Measurements from ENCODE around the gene PTPRT.

The PTPRT gene

DNA sequence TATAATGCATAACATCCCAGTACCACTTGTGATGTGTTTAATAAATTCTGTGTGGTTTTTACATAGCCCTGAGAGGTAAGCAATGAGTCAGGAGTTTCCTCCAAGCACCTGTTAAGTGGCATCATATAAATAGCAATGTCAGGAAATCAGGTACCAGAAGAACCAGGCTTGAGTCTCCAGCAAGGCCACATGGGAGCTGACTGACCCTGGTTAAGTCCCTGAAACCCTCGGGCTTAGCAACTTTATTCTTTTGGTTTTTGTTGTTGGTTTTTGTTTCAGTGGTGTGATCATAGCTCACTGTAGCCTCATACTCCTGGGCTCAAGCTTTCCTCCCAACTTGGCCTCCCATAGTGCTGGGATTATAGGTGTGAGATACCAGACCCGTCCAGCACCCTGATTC is 70.0 kb downstream of the PTPRT start:
- DNase-seq (ENCODE audit: low spot score) = no peak

DNA sequence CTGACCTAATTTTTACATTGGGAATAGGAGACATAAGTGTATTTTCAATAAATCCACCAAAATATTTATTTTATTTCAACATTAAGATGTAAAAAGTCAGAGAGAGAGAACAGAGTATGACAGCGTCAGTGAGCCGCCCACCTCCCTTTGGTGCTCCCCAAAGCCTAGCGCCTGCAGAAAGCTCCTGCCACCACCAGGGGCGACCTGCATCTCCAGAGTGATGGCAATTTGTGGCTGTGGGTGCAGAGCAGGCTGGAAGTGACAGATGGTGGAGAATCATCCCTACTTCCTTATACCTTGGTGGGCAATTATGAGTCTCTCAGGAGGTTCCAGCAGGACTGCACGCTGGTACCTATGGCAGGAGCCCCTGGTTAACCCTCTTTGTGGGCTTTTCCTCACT is 87.3 kb downstream of the PTPRT start:
- no peak for DNase-seq (ENCODE audit: low spot score)

DNA sequence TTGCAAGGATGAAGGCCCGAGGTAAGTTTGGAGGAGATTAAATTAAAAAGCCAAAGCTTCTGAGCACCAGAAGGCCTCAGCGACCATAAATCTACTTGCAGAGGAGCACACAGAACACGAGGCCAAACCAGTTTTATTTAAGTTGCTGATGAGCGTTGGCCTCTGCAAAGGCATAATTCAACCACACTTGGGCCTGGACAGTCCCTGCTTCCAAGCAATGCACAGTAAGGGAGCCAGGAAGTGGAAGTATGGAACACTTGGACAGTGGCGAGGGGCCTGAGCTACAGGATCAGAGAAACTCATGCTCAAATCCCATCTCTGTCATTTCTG is 92.8 kb downstream of the PTPRT start:
- no peak for DNase-seq (ENCODE audit: low spot score)

DNA sequence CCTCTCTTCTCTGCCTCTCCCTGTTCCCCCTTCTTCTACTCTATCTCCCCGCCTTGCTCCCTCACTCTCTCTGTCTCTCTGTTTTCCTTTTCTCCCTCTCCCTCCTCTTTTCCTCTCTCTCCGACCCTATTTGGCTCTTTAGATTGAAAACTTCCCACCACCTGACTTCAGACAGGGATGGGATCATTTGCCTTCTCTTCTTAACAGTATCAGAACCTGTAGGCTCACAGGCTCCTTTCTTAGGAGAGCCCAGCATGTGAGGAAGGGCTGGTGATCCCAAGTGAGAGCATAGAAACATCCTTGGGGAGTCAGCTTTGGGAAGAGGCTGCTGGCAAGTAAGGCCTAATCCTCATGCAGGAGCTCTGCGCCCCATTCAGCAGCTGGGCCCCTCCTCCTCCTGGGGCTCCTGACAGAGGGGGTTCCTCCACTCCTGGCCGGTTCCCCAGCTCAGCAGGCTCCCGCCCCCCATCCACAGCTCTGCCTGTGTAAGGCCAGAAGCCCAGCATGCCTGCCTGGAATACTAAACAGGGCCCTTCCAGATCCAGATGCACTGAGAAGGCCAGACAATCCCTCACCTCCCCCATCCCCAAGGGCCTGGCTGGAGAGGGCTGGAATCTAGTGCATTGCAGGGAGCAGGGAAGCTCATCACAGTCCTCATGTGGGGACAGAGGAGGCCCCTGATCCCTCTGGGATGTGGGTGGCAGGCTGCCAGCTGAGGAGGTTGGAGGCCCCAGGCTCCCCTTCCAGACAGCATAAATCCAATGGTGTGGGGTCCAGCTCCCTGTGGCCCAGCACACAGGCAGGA is 93.4 kb downstream of the PTPRT start:
- peak; percentile 53 for DNase-seq (ENCODE audit: low spot score)

DNA sequence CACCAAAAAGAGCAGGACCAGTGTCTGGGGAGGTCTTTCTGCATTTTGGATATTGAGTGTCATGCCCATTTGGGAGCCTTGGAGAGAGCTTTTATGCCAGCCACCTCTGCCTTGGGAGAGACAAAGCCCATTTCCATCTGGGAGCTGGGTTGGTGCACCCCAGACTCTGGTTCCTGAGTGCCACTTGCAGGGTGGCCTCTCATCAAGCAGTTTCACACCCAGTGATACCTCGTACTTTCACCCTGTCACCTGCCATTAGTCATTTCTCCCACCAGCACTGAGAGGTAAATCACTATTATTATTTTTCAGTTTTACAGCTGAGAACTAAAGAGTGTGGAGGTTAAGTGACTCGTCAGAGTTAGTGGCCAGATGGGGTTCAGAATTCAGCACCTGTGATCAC is 94.7 kb downstream of the PTPRT start:
- no peak for DNase-seq (ENCODE audit: low spot score)

DNA sequence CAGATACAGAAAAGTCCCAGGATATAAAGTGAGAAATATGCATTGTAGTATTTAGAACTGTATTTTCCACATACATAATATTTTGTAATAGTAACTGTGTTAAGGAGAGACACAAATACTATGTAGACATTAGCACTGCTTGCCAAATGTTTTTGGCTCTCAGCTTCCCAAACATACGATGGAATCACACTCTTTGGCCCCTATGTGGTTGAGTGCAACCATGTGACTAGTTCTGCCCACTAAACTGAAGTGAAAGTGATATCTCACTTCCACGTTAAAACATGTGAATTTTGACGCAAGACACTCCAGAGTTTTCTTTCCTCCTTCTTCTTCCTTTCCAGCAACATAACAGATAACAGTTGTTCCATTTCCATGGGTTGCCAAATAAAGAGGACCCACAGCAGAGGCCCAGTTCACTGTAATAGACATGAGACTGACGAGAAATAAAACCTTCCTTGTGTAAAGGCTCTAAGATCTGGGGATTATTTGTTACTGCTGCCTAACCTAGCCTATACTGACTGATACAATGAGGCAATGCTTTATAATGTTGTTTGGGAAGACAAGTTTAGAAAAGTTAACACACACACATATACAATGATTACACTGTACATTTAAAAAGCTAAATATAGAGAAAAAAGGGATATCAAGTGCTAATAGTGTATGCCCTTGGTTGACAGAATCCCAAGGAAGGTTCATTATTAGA is 97.2 kb downstream of the PTPRT start:
- DNase-seq (ENCODE audit: low spot score) = no peak

DNA sequence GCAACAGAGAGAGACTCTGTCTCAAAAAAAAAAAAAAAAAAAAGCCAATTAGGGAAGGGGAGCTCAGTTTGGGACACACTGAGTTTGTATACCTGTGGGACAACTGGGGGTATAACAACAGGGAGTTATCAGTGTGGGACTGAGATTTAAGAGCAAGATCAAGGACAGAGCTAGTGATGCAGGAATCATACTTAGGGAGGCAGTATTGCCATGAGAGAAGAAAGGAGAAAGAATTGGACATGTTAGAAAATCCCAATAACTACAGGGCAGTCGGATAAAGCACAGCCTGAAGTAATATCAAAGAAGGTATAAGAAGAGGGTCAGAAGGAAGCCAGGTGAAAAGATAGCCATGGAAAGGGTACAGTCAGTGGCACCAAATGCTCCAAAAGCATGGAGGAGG is 121.2 kb downstream of the PTPRT start:
- DNase-seq (ENCODE audit: low spot score) = no peak

DNA sequence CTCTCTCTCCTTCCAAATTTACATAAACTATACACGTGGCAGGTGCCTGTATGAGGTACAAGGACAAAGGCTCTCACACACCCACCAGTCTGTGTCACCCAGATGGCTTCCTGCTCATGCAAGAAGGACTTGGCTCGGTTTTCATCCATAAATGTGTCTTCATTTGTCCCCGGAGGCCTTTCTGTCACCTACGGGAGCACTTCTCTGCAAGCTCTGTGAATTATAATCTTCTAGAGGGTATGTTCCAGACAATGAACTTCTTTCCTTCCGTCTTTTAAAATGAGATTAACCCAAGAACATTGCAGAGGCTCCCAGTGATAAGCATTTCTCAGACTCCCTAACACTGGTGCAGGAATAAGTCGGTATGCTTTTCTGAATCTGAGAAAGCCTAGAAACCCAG is 123.6 kb downstream of the PTPRT start:
- no peak for DNase-seq (ENCODE audit: low spot score)

DNA sequence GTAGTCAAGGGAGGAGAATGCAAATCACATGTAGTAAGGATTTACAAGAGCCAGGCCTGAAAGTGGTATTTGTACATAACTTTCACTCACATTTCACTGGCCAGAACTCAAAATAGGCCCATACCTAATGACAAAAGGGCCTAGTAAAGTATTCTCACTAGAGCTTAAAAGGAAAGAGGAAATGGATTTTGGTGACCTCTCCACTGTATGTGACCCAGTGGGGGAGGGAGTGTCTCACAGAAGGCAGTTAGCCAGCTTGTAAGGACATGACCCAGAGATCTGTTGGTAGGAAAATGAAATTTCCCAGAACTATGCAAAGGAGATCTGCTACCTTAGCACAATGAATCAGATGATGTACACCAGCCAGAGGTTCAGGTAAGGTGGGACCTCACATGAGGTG is 124.4 kb downstream of the PTPRT start:
- DNase-seq (ENCODE audit: low spot score) = no peak

DNA sequence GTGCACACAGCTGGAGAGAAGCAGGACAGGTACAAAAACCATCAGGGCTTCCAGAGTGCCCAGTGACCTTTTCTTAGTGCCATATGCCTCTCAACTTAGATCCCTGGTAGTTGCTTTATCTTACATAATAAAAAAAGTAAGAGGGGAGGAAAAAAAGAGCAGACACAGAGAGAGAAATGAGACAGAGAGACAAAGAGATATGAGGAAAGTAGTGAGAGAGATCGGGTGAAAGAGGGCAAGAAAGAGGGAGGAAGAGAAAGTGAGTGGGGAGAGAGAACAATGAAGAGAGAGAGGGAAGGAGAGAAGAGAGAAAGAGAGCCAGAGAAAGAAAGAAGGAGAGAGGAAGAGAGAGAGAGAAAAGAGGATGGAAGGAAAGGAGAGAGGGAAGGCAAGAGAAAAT is 131.6 kb downstream of the PTPRT start:
- DNase-seq (ENCODE audit: low spot score) = no peak

DNA sequence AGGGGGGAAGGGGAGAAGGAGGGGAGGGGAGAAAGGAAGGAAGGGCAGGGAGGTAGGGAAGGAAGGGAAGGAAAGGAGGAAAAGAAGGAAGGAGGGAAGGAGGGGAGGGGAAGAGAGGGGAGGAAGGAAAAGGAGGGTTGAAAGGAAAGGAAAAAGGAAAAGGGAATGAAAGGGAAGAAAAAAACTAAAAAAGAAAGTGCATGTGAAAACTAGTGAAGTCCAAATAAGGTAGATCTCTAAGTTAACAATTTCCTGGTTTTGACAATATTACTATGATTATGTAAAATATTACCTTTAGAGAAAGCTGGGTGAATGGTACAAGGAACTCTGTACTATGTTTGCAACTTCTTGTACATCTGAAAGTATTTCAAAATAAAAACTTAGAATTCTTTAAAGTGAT is 132.4 kb downstream of the PTPRT start:
- no peak for DNase-seq (ENCODE audit: low spot score)

DNA sequence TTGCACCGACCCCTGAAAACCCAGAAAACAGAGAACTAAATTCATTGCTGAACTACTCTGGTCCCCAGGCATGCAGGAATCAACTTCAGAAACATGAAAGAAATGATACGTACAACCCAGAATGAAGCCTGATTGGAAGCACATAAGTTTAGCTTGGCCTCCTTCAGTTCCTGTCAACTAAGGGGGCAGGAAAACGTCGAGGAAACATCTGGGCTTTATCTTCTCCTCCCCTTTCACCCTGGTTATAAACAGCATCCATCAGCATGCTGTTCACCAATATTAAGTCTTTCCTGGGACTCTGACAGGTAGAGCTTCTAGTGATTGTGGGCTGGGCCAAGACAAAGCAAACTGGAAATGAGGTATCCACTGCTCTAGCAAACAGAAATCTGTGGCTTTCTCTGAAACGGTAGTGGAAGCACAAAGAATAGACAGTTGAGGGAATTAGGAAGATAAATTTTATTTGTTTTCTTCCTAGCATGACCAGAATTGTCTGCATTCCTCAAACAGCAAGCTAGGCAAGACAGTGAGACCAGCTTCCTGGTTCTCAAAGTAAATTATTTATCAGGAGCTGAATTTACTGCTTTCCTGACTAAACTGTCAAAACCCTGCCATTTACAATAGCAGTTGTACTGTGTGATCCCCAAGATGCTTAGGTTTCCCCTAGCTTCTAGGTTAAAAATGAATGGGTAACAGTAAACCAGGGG is 134.4 kb downstream of the PTPRT start:
- no peak for DNase-seq (ENCODE audit: low spot score)

DNA sequence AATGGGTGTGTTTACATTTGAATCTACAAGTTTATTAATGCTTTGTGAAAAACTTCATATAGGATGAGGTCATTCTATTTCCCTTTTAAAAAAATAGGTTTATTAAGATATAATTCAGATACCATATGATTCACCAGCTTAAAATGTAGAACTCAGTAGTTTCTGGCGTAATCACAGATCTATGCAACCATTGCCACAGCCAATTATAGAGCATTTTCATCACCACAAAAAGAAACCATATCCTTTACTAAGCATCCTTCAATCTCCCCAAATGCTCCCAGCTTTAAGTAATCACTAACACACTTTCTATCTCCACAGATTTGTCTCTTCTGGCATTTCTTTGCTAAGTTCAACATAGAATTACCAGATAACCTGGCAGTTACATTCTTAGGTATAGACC is 137.2 kb downstream of the PTPRT start:
- no peak for DNase-seq (ENCODE audit: low spot score)

DNA sequence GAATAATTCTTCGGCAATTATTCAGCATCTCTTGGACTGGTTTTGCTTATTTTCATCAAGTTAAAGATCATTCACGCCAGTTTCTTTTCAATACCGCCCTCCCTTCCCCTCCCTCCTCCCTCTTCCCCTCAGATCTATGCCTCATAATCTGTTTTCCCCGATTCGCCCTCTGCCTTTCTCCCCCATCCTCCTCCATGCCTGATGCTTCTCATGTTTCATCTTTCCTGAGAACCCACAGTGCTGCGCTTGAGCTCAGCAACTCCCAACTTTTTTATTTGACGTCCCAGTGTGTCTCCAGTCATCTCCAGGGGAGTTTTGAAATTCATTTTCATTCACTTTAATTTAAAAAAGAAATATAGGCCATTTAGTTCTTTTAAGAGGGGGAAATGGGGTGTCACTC is 142.7 kb downstream of the PTPRT start:
- DNase-seq (ENCODE audit: low spot score) = no peak

DNA sequence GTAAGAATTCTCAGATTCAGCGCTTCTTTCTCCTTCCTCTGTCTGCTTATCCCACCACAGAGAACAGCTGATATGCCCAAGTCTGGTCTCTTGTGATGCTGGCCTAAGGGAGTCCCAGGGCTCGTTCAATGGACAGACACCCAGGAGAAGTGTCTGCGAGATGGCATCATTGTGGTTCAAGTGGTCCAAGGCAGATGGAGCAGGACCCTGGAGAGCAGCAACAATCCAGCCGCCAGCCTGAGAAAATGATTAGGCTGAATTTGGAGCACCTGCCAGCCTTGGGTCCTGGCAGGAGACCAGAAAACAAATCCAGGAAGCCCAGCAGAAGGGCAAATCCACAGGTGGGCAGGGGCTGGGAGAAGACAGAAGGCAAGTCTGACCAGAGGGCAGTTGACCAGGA is 145.8 kb downstream of the PTPRT start:
- no peak for DNase-seq (ENCODE audit: low spot score)

DNA sequence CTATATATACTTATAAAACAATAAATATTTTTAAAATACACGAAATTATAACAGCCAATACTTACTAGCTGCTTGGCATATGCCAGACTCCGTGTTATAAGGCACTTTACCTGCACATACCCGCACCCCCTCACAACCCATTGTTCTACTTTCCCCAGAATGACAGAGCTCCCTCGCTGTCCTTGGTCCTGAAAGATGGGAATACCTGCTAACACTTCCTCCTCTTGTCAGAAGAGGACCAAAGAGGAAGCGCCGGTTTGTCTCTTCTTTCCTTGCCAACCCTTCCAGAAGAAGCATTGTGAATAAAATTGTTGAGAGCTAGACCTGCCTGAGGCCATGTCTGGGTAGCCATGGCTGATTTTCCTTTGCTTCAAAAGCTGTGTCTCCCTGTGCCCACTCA is 149.3 kb downstream of the PTPRT start:
- DNase-seq (ENCODE audit: low spot score) = peak; percentile 66

DNA sequence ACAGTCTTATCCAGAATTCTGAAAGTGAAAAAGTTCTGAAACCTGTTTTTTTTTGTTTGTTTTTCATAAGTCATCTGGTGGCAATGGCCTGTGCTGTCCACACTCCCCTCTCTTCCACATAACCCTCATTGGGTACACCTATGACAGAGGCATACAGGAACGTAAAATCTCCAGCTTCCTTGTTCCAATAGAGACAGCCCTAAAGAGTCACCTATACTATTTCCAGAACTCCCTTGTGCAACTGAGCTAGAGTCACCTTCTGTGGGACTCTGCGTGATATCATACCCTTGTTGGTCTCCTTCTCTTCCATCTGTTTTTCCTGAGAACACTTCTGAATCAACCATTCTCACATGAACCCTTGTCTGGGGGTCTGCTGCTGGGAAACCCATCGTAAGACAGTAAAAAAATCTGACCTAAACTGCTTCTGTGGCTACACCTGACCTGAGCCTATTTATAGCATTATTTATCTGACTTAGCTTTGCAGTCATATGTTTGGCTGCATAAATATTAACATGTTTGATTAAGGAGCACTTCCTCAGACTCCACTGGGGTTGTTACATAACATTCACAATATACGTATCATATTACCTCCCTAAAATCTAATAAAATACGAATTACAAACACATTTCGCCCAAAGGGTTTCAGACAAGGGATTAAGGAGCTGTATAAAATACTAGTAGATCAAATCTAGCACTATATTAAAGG is 151.9 kb downstream of the PTPRT start:
- no peak for DNase-seq (ENCODE audit: low spot score)

DNA sequence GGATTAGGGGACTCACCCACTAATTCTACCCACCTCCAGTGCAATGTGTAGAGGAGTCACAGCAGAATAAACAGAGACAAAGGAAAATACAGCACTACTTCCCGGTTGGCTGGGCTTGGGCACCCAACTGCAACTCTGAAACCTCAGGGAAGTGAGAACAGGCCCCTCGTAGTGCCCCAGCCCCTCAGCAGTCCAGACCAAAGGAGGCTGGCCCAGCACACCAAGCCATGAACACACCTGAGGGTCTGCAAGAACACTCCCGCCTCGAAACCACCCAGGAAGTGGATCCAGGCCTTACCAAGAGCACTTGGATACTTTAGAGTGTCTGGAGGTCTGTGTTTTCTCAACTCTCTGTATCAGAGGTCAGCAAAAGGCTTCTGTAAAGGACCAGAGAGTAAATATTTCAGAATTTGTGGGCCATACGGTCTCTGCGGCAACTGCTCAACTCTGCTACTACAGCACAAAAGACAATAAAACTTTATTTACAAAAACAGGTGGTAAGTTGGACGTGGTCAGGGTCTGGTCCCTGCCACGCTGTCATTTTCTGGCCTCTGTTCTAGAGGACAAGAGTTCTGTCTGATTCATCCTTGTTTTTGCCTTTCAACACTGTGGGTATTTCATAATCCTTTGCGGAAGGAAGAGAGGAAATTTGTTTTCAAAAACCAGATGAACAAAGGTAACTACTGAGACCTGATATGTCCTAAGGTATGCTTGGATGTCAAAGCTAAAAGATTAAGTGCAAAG is 154.6 kb downstream of the PTPRT start:
- no peak for DNase-seq (ENCODE audit: low spot score)

DNA sequence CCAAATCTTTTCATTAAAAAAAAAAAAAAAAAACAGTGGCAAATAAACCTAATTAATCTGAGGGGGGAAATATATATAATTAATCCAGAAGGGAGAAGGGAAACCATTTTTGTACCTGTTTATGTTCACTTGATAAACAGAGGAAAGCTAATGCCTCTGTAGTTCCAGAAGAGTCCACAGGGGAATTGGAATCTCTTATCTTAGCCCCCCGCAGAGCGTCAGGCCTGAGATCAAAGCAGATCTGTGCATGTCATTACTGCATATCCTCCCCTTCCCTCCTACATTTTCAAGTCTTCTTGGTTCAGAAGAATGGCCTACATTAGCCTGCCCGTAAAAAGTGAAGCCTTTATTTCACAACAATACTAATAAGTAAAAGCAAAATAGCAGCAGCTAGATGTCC is 157.2 kb downstream of the PTPRT start:
- no peak for DNase-seq (ENCODE audit: low spot score)

DNA sequence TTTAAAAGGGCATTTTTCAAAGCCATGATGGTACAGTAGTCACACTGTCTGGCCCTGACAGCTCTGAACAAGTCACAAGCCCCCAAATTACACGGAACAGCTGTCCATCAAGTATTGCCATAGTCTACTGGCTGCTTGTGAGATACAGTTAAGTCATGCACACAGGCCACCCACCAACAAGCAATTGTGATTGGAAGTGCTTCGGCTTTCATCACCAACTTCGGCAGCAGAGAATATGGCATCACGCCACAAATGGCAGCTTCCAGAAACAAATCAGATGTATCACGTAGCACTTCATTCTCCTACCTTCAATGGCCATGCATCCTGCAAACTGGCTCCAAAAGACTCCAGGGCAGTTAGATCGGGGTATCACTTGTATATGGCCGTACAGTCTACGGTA is 160.5 kb downstream of the PTPRT start:
- no peak for DNase-seq (ENCODE audit: low spot score)

DNA sequence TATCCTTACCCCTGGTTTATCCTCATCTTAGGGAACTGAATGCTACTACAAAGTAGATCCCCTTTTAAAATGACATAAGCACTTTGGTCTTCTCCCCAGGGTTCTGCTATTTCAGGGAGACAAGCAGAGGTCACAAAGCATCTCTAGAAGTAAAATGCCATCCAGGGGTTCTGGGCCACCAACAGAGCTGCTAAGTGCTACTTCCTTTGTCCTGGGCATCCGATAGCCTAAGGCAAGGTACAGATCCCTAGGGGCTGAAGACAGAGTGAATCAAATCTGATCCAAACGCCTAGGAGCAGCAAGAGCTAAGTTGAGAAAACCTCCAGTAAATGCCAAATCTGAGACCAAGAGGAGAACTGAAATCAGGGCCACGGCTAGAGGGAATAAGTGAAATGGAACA is 161.2 kb downstream of the PTPRT start:
- no peak for DNase-seq (ENCODE audit: low spot score)

DNA sequence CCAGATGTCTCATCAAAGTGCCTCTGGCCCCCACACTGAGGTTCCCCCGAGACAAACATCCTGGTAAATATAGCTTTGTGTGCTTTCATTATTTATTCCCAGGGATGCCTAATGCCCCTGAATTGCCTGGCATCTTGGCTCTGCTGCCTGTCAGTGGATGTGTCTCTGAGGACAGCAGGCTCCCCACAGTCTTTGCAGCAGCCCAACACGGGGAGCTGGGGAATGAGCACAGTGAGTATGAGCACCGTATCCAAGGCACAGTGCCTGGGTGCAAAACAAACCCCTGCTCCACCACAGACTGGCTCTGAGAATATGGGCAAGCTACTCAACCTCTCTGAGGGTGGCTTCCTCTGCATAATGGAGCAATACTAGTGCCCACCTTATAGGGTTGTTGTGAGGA is 165.9 kb downstream of the PTPRT start:
- no peak for DNase-seq (ENCODE audit: low spot score)
